Measurements from ENCODE around the gene HOXC5.

Gene HOXC5

DNA sequence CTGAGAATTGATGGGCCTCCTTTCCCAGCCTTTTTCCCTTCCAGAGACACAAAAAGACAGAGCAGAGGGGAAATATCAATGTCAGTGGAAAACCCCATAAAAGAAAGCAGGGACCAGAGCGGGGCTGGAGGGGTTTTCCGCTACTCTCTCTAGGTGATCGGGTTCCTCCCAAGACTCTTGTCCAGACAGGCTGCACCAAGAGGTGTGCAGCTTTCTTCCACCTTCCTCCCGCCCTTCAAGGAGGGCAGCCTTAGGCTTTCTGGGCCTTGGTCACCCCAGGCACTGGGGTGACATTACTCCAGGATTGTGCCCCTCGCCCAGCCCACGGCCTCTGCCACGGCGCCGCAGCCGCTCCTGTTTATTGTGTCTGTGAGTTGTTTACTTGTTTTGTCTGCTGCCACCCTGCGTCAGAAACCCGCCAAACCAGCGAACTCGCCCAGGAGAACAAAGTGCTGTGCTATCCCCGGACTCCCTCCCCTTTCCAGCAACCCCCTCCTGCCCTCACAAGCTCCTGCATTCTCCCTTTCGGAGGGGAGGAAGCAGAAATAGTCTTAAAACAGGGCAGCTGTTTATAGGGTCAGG, 11.3 kb upstream of the HOXC5 start:
- no peak for DNase-seq

DNA sequence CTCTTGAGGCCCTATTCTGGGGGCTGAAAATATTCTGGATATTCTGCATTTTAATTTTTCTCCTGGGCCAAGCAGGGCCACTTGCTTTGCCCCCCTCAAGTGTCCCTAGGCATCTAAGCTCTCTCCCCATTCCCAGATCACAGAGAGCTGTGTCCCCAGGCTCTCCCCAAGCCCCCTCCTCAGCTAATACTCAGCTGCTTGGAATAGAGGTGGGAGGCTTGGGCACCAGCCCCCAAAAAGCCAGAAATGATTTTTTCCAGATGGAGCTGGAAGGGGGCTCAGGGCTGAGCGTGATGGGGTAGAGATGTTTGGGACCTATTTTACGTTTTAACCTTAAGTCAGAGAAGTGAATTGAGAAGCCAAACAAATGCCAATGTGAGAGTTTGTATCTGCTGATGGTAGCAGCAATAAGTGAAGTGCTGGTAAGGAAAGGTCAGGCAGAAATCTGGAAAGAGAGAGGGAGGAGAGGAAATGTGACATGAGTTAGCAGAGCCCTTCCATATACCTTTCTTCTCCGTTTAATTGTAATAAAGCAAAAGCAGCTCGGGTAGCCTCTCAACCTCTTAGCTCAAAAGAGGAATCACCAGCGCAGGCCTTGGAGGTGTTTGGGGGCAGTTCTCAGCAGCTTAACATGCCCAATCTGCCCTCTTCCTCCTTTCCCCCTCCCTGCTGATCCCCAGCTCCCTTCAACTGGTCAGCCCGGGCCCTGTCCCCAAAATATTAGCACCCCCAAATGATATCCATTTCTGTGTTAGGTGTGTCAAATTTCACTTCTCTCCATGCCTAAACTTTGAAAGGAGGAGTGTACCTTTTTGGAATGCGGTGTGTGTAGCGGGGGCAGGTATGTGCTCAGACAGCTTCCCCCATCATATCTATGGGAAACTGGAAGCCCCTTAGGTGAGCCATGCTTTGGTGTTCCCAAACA, 9.6 kb upstream of the HOXC5 start:
- DNase-seq, result no peak

DNA sequence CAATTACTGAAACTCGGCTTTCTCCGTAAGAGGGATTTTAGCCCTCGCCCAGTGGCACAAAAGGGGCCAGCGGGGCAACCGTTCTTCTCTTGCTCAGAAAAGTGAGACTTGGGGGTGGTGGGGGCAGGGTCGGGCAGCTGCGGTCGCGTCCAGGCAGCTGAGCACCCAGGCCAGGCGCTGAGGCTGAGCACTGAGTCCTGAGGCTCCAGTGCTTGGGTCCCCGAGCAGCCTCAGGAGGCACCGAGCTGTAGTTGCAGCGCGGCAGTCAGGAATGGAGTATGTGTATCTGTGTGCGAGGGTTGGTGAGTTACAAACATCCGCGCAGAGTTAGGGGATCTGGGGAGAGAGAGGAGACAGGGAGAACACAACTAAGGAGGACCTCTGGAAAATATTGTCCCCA, 8.7 kb upstream of the HOXC5 start:
- no peak for DNase-seq

DNA sequence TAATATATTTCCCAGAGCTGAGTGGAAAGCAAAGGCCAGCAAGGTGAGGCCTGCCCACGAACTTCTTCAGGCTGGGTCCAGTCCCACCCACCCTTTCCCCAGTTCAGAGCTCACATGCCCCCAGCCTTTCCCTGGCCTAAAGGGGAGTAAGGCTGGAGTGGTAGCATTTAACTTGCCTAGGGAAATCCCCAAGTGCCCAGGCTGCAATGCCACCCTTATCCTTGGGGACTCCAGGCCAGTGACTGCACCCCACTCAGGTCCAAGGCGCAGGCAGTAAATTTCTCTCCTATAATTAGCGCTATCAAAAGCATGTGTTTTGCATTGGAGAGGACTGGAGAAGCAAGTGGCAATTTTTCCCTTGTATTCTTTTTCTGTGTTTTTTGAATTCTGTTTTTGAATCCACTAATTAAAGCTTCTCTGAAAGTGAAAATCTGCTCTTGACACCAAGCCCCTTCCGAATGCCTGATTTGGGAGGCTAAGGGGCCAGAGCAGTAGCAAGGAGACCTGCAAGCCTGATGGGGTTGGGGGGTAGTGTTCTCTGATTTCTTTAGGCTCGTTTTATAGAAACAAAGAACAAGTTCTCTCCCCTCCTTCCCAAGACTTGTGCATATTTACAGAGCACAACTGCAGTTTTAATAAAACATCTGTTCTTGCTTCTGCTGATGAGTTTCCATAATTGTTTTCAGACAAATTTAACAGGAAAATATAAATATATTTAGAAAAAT, 8.1 kb upstream of the HOXC5 start:
- DNase-seq, result no peak

DNA sequence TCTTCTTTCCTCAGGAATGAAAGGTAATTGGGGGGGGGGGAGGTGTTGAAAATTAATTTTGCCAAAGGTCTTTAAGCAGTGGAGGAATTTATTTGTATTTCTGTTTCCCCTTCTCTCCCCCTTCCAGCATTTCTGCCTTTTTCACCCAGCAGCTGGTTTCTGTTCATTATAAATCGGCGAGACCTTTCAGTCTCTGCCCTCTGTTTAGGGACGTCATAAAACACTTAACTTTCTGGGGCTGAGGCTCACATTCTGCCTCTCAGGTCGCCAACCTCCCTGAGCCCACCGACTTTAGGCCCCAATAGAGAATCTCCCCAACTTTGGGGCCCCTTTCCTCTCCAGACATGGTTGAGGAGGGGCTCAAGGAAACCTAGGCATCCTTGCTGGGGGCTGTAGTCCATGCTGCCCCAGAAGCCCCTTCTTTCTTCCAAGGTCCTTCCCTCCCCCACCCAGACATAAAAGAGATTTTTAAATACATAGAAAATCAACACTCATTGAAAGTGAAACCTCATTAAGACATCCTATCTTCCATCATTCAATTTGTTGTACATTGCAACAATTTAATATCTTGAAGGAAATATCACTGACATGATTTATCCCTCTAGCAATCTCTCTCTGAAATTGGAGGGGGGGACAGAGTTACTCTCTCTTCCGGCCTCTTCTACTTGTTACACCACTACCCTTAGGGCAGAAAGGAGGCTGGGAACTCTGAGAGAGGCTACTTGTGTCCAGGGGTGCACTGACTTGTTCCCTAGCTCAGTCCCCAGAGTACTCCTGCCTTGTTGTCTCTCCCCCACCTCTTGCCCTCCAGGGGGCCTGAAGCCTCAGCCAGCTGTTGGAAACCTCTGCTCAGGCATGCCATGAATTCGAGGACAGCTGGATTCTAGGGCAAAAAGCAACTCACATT, 7.1 kb upstream of the HOXC5 start:
- no peak for DNase-seq

DNA sequence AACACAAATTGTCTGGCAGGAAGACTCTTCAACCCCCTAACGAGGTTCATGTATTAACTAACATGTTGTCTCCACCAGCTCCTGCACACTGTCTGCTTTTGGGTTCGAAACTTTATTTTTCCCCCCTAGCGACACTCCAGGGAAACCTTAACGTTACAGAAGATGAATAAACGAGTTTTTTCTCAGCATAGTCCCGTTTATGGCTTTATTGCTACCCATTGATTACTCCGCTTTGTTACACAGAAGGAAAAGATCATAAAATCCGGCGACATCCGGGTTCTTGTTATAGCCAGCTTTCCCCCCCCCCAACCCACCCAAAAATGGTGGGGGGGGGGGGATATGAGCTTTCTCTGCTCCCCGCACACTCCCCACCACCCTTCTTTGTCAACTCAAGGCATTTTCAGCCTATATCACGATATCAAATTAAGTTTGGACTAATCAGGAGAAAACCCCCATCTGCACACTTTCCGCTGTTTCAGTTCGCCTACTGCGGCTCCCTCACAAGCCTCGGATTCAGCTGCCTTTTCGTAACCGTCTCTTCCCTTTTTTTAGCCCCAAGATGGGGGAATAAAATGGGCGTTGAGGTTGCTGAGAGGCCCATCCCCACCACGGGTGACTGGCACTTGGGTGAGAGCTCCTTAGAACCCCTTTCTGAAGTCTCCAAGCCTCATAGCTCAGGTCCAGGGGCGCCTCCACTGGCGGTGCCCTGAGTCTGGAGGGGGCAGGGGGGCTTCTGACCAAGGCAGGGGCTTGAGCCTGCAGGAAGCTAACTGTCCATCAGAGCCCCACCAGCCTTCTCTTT, 6.0 kb upstream of the HOXC5 start:
- DNase-seq, result no peak

DNA sequence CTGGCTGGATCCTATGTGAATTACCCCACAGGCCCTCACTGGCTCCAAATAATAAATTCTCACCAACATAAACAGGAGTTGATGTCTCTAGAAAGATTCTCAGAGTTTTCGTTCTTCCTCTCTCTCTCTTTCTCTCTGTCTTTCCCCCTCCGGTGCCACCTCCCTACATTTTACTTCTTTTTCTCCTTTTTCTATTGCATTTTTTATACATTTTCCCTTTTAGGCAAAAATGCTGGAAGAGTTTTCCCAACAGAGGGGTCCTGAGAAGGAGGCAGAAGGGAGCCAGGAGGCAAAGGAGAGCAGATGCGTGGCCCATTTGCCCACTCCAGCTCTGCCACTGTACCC, 5.4 kb upstream of the HOXC5 start:
- DNase-seq, result no peak

DNA sequence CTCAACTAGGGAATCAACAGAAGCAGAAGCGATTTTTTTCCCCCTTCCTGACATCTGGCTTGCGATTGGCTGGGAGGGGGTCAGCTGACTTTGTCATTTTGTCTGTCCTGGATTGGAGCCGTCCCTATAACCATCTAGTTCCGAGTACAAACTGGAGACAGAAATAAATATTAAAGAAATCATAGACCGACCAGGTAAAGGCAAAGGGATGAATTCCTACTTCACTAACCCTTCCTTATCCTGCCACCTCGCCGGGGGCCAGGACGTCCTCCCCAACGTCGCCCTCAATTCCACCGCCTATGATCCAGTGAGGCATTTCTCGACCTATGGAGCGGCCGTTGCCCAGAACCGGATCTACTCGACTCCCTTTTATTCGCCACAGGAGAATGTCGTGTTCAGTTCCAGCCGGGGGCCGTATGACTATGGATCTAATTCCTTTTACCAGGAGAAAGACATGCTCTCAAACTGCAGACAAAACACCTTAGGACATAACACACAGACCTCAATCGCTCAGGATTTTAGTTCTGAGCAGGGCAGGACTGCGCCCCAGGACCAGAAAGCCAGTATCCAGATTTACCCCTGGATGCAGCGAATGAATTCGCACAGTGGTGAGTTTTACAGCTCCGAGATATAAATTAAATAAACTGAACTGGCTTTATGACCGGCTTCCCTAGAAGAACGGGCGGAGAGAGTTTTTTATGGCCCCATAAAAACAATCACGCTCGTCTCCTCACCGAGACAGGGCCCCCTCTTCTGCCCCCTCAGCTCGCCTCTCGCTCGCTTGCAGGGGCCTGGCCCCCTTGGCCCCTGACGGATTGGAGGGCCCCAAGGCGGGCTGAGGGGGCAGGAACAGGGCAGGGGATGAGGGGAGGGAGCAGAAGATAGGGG, 4.3 kb upstream of the HOXC5 start, which contains the start of gene HOXC6:
Gene HOXC6, plus strand, starts transcription at position 127 of the 888 bp plus-strand sequence. Its CDS starts 82 bp downstream, at position 209.
- DNase-seq, result no peak

DNA sequence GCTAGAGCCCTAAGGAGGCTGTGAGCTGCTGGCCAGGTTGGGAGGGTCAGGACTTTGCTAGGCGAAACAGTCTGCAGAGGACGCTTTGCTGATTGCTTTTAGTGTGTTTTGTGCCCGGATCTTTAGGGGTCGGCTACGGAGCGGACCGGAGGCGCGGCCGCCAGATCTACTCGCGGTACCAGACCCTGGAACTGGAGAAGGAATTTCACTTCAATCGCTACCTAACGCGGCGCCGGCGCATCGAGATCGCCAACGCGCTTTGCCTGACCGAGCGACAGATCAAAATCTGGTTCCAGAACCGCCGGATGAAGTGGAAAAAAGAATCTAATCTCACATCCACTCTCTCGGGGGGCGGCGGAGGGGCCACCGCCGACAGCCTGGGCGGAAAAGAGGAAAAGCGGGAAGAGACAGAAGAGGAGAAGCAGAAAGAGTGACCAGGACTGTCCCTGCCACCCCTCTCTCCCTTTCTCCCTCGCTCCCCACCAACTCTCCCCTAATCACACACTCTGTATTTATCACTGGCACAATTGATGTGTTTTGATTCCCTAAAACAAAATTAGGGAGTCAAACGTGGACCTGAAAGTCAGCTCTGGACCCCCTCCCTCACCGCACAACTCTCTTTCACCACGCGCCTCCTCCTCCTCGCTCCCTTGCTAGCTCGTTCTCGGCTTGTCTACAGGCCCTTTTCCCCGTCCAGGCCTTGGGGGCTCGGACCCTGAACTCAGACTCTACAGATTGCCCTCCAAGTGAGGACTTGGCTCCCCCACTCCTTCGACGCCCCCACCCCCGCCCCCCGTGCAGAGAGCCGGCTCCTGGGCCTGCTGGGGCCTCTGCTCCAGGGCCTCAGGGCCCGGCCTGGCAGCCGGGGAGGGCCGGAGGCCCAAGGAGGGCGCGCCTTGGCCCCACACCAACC, 3.1 kb upstream of the HOXC5 start:
- DNase-seq, result no peak

DNA sequence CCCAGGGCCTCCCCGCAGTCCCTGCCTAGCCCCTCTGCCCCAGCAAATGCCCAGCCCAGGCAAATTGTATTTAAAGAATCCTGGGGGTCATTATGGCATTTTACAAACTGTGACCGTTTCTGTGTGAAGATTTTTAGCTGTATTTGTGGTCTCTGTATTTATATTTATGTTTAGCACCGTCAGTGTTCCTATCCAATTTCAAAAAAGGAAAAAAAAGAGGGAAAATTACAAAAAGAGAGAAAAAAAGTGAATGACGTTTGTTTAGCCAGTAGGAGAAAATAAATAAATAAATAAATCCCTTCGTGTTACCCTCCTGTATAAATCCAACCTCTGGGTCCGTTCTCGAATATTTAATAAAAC, 2.4 kb upstream of the HOXC5 start:
- DNase-seq, result no peak

DNA sequence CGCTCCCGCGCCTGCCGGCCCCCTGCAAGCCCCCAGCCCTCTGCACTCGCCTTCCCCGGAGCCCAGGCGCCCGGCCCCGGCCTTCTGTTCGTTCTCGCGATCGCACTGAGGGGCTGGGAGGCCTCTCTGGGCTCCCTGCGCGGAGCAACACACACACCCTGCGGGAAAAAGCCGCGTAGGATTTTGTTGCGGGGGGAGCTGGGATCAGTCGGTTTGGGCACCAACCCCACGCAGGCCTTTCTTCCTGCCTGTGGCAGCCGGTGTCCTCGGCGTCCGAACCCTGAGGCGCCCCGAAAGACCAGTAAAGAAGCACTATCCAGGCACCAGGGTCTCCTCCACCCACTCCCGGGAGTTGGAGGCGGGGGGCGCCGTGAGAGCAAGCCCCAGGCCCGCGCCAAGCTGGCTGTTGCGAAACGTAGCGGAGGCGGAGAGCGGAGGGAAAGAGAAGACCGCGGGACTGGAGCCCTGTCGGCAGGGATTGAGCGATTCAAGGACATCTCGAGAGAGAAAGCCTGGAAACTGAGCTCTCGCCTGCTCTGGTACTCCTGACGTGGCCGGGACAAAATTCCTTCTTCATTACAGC, 1.9 kb upstream of the HOXC5 start:
- no peak for DNase-seq

DNA sequence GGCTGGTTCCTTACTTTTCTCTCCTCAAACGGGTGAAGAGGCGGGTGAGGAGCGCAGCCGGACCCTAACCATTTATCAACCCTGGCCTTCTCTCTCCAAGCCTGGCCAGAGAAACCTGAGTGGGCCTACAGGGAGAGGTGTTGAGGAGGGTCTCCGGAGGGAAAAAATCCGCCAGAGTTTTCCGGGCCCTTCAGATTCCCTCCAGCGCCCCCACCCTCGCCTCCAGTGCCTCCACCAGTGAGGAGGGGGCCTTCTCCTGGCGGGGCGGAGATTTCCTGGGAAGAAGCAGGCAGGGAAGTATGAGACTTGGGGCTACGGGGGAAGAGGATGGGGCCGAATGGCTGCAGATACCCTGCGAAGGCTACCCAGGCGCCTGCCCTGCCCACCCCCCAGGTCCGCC, 1.4 kb upstream of the HOXC5 start:
- no peak for DNase-seq

DNA sequence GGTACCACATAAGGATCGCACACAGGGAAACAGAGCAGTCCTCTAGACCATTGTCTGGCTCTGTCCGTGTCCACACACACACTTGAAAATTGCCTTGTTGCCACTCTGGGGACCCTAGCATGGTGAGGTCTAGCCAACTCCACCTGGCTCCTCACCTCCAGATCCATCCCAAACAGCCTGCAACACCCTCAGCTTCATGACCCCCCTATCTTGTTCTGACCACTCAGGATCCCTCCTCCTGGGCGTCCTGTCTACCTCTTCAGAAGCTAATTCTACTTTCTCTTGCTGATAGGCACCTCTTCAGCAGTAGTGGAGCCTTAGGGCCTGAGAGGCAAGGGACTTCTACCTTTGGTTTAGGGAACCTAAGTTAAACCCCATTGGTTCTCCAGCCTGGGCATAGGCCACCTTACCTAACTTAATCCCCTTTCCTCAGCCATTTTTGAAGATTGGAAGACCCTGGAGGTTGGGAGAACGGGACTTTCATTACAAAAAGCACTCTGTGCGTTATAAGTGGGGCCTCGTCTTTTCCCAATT, 697 bp upstream of the HOXC5 start:
- no peak for DNase-seq

DNA sequence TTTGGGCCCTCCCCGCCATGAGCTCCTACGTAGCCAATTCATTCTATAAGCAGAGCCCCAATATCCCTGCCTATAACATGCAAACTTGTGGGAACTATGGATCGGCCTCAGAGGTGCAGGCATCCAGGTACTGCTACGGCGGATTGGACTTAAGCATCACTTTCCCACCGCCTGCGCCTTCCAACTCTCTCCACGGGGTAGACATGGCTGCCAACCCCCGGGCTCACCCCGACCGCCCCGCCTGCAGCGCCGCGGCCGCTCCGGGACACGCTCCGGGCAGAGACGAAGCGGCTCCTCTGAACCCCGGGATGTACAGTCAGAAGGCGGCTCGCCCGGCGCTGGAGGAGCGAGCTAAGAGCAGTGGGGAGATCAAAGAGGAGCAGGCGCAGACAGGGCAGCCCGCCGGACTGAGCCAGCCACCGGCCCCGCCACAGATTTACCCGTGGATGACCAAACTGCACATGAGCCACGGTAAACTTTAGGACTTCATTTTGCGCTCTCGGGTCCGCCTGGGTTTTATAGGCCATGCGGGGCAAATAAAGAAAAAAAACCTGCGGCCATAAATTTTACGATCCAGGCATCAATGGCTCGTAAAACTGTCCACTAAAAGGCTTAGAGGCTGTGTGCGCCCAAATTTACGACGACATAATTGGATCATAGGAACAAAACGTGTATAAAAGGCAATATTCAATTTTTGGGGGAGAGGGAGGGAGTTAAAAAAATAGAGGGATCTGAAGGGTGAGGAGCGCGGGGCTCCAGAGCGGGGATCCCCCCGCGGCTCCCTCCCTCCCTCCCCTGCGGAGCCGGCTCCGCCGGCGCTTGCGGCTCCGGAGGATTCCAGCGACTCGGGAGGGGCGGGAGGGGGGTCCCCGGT, 493 bp downstream of the HOXC5 start:
- no peak for DNase-seq

DNA sequence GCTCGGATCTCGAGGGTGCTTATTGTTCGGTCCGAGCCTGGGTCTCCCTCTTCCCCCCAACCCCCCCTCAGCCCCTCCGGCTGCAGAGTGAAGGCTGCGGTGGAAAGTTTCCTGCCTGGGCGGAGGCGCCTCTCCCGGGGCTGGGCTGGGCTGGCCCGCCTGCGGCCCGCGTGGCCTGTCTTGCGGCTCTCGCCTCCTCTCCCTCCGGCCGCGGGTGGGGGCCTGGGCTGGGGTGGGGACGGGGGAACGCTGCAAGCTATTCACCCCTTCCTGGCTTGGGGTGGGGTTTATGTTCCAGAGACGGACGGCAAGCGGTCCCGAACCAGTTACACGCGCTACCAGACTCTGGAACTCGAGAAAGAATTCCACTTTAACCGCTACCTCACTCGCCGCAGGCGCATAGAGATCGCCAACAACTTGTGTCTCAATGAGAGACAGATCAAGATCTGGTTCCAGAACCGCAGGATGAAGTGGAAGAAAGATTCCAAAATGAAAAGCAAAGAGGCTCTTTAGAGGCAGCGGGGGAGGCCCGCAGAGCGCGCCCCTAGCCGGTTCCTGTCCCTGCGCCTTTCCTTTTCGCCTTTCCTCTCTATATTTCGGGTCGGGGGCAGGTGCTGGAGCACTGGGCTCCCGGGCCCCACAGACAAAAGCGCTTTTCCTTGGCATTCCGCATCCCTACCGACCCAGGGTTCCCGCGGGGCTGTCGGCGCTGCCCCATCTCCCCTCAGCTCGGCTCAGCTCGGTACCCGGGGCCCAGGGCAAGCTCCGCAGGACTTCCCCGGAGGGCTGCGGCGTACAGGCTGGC, 1.3 kb downstream of the HOXC5 start:
- no peak for DNase-seq

DNA sequence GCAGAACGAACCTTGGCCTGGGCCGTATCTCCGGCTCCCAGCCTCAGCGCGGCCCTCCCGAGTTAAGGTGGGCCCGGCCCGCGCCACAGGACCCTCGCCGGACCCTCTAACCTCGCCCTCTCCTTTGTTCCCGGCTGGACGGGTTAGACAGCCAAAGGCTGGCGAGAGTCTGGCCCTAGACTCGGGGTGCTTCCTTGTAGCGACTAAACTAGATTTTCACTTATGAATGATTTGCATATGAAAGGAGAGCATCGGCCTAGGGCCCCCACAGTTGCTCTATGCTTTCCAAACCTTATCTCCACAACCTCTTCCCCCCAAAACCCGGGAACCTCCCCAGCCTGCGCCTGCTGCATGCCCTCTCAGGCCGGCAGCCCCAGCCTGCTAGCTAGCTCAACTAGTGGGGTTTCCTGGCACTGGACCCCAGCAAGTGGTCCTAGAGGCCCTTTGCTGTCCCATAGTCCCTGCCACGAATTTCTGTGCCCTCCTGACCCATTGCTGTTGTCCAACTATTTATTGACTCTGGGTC, 2.0 kb downstream of the HOXC5 start:
- no peak for DNase-seq

Data from CD4-positive, alpha-beta T cell treated with Interleukin-15 for 1 hour (primary cell).